Raji (cell line): ENCODE measurements around the gene CAT.

Experiments used
- POLR2A ChIP-seq: IDR thresholded peaks from 2 replicates; pipeline ENCODE4 v1.6.1; 2011; ENCODE audit warnings: low read depth, low read length, control low read depth; ENCODE audit not compliant: insufficient read depth

CAT gene

DNA sequence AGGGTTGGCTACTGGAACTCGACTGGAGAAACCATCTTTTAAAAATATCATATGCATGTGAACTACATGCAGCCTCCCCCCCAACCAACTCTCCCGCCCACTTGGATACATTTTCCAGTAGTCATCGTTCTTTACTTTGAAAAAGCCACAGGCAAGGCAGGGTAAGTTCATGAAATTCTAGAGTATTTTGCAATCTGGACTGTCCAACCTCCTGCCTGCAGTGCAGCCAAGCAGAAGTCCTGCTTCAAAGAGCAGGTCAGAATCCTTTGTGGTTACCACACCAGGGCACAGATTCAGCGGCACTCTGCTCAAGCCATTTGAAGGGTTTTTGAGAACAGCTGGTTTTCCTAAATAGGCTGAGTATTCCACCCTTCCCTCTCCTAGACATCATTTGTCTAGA is 62.8 kb downstream of the CAT start:
- no peak for TF ChIP-seq POLR2A

DNA sequence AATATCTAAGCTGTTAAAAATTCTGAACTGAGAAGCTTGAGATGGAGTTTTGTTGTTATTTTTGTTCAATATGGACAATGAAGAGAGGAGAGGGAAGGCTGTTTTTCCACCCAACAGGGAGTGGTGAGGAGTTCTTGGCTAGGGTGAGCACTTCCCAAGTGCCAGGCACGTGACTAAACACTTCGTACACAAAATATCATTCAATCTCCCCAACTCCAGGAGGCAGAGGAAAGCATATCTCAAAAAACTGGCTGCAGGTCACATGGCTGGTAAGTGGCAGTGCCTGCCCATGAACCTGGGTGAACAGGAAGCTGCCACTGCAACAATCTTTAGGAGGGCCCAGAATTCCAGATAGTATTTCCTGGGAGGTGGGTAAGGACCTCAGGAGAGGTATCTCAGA is 63.2 kb downstream of the CAT start:
- TF ChIP-seq POLR2A, result no peak

DNA sequence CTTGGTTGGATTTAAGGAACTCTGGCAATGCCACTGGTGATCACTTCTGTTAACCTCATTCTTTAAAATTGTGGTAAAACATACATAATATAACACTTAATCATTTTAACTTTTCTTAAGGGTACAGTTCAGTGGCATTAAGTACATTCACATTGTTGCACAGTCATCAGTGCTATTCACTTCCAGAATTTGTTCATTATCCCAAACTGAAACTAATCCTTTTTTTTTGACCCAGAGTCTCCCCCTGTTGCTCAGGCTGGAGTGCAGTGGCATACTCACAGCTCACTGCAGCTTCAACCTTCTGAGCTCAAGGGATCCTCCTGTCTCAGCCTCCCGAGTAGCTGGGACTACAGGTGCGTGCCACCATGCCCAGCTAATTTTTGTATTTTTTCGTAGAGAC is 64.2 kb downstream of the CAT start:
- no peak for TF ChIP-seq POLR2A

DNA sequence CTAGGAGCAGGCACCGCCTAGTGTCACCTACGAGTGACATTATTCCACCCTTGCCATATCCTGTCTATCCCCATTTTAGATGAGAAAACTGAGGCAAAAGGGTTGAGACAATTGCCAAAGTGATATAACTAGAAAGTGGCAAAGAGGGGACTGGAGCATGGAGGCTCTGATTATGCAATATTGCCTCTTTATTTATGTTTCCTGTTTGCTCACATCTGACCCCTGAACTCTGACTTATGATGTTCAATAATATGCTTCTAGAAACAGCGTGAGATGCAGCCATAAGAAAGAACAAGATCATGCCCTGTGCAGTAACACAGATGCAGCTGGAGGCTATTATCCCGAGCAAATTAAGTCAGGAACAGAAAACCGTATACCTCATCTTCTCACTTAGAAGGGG is 67.1 kb downstream of the CAT start:
- no peak for TF ChIP-seq POLR2A

DNA sequence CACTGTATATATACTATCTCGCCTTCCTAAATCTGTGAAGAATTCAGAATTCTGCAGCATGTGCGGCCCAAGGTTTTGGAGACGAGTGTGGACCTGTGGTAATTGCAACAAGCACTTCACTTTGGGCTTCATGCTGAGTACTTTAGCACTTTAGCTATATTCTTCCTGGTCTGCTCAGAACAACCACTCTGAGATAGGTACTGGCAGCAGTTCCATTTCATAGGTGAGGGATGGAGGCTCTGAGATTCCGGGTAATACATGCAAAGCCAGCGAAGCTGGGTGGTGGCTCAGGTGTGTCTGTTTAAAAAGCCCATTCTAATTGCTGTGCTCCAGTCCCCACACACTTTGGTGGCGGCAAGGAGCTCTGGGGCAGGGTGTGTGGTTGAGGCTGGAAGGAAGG is 68.4 kb downstream of the CAT start:
- TF ChIP-seq POLR2A, result no peak

DNA sequence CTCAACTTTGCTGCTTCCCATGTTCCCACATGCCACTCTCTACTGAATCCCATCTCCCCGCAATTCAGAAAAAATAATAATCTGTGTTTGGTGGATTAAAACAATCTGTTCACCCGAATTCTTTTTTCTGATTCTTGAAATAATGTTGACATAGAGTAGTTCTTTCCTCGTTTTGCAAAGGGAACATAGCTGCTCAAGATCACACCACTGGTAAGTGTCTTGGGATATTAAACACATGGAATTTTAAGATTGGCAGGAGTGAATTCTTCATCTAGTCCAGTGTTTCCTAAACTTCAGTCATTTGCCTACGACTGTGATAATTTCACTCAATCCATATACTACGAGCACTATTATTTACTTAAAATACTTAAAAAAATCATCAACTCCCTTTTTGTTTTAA is 68.9 kb downstream of the CAT start:
- TF ChIP-seq POLR2A, result no peak

DNA sequence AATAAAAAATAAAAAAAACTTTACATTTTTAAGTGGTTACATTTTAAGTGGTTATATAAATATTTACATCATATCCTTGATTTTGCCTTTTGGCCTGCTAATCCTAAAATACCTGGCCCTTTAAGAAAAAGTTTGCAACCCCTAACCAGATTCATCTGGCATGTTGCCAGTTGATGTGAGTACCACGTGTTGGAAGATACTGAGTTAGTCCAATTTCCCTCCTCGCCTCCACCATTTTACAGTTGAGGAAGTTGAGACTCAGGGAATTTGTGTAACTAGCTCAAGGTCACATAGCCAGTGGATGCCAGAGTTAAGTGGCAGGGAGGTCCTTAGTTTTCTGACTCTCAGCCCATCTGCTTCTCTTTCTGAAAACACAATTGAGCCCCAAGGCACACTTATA is 69.8 kb downstream of the CAT start:
- no peak for TF ChIP-seq POLR2A

DNA sequence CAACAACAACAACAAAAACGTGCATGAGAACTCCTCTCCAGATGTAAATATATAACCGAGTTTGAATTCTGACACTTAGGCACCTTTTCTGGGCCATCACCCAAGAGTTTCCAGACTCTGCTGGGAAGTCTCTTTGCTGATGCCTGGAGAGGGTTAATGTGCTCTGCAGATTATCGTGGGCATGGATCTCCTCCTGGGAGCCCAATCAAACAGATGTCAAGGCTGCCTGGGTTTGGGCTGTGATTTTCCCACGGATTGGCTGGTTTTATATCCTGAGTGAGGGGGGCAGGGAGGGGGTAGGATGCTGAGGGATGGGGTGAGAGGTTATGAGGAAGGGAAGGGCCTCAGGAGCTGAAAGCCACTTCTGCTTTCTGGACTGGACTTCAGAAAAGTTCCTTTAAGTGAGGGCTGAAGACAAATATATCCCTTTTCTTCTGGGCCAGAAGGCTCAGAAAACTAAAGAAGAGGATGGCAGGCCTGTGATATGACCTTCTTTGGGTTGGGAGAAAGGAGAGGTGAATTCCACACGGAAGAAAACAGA is 70.7 kb downstream of the CAT start:
- TF ChIP-seq POLR2A, result no peak

DNA sequence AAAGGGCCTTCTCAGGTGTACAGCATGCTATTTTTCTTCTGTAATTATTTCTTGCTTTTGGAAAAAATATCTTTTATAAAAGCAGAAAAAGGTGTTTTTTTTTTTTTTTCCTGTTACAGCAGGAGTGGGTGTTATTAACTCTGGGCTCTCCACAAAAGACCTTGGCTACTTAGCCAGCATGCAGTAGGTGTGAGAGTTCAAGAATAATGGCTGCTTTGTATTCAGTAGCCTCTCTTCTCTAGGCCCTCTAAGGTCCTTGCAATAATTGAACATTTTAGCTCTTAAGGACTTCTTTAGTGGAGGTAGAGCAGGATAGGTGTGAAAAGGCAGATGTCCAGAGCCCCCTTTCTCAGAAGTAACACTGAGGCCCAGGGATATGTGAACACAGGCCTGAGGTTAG is 71.5 kb downstream of the CAT start:
- no peak for TF ChIP-seq POLR2A

DNA sequence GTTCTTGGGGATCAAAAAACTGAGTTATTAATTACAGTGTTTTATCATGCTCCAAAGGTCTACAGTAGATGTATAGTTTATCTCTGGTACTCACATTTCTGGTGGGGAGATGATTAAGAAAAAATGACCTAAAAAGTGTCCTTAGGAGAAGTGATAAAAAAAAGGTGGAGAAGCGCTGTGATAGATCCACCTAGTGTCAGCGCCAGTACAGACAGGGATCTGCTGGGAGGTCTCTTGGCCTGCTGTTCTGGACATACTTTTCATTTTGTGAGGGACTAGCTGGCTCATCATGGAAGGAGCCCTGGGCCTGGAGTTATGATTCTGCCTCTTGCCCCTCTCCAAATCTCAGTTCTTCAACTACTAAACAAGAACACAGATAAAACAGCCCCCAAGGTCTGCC is 71.9 kb downstream of the CAT start:
- TF ChIP-seq POLR2A, result no peak

DNA sequence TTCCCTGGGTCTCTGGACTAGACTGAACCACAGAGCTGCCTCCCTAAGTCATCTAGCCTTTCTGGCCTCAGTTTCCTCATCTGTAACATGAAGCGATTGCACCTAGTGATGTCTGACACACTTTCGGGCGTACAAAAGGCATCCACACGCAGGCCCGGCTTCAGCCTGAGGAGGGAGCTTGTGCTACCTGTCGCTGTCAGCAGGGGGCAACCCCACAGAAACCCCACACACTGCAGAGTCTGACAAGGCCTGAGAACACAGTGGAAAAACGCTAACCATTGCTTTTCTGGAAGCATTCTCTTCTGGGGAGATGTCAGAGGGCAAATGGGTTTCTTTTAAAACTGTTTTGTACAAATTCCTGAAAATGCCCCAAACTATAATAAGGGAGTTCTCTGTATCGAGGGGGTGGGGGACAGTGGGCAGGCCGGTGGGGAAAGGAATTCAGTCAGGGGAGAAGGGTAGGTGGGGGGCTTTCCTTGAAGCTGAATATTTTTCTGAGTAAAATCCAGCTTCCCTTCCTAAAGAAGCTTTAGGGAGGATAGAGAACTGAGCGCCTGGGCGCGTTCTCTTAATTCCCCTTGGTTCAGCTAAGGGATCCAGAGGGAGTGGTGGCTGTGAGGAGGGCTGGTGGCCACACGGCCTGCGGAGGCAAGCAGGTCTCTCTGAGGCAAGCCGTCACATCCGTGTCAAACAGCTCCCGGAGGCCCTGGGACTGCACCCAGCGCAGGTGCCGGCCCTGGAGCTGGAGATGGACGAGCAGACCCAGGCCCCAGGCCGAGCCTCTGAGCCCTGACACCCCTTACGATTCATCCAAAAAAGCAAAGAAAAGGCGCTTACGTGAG is 74.3 kb downstream of the CAT start:
- TF ChIP-seq POLR2A, result no peak

DNA sequence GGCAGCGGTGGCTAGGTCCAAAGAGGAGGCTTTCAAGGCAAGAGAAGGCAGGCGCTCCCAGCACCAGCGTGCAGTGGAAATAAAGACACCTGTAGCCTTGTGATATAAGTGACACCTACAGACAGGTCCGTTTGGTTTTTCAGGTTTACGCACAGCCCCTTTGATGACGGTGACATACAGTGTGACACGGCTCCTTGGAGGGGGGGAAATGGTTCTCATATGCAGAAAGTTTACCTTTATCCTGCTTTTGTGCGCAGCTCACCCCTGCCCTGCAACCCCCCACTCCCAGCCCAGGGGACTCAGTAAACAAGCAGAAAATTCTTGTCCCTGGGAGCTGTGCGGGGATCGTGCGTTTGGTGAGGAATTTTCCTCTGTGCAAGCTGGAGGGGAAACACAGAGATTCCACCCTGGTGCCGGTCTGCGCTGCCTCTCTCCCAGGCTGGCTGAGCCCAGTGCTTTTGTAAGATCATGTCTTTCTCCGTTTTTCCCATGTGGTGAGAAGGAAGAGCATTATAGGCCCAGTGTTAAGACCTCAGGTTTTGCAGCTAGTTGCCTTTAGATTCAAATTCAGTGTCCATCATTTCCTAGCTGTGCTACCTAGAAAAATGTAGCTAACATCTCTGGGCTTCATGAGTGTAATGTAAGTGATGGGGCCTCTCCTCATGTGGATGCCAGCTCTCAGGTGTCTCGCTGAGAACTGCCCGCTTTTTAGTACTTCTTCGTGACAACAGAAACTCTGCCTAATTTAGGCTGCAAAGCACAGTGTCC is 75.1 kb downstream of the CAT start, which contains the start of gene ELF5:
Gene ELF5 (minus strand): TSS at position 113 of the 768 bp plus-strand sequence. CDS start 8,045 bp downstream, outside the sequence.
- TF ChIP-seq POLR2A, result no peak

DNA sequence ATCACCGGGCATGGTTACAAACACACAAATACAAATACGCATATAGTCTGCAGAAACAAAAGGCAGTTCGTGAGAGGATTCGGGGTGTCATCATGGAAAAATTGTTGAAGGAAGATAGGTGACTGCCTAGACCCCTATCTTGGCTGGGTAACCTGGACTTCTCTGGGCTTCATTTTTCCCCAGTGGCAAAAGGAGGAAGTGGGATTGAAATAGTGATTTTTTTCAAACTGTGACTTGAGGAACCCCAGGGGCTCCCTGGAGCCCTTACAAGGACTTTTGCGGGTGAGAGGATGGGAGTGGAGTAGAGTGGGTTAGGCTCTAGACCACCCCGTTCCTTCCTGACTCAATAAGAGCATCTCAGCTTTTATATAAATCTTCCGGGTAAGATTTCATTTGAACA is 75.9 kb downstream of the CAT start:
- TF ChIP-seq POLR2A, result no peak

DNA sequence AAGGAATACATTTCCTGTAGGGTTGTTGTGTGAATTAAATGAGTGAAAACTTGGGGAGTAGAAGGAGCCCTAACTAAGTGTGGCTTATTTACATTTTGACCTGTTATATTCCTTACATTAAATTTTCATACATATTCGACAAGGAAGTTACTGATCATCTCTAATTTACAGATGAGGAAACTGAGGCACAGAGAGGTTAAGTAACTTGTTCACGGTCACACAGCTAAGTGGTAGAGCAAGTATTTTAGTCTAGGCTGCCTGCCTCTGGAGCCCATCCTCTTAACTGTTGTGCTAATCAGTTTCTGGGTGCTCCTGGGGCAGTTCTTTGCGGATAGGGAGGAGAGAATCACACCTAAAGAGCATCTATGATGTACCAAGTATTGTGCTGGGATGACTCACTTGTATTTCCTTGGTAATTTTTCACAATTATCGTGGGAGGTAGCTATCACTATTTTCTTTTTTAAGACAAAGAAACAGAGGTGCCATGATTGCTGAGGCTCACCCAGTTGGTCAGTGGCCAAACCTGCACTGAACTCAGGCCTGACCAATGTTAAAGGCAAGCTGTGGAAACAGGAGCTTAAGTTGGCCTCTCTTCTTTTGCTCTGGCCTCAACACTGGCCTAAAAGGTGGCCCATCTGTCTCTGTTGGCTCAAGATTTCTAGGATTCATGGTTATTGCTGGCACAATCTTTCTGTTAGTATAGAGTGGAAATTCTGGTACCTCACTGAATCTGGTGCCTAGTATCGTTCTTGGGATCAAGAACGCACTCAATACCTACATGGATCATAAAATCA is 77.7 kb downstream of the CAT start:
- TF ChIP-seq POLR2A, result no peak

DNA sequence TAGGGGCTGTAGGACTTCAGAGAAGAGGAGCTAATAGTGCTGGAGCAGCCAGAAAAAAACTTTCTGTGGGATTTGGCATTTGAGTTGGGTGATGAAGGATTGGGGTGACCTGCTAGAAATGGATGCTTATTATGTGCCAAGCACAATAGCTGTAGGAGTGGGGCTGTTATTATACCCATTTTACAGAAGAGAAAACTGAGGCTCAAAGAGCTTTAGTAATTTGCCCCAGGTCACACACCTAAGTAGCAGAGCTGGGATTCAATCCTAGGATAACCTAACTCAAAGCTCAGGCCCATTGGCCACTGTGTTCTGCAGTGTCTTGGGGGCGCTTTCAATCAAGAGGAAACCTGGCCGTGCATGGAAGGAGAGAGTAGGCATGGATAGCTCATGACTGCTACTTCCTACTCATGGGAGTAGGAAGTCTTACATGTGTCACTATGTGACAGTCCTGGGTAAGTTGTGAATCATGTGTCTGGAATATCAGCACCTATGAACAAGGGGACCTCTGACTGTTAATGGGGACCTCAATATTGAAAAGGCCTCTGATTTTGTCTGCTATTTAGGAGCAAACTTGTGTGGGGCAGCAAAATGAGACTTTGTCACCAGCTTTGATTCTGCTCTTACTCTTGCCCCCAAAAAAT is 81.0 kb downstream of the CAT start:
- no peak for TF ChIP-seq POLR2A
